GM21723 (cell line): ENCODE results near the gene CALHM6.

Experiments
- ATAC-seq: cut with Tn5 transposase; IDR thresholded peaks from one replicate; pipeline ENCODE4 v1.9.1; 2021; ENCODE audit warnings: mild to moderate bottlenecking, moderate library complexity; ENCODE audit not compliant: unreplicated experiment

The CALHM6 gene

DNA sequence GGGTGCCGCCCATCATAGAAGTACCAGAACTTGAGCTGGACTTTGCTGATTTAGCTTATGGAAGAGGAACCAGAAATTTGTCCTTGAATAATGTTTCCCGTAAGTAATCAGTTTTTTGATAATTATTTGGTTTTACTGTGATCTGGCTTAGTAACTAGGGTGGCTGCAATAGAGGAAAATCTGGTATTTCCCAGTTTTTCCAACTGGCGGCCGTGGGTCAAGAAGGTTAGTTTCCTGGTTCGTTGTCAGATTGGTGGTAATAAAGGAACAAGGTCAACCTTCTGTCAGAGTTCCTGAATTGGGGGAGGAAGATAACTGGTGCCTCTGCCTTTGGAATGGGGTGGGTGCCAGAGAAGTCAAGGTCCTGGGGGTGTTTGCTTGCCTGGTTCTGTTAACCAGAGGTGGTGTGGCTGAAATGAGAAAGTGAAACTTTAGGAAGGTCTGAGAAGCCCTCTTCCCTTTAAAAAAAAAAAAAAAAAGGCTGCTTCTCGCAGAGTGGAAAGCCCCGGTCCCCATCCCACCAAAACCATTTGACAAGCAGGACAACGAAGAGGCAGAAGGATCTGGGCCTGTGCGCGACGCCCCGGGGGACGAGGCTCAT lies at the start of gene CALHM6:
CALHM6 (plus strand) TSS at position 45 of the 601 bp plus-strand sequence; CDS start at position 600, 555 bp downstream.
- peak; percentile 1 for ATAC-seq

DNA sequence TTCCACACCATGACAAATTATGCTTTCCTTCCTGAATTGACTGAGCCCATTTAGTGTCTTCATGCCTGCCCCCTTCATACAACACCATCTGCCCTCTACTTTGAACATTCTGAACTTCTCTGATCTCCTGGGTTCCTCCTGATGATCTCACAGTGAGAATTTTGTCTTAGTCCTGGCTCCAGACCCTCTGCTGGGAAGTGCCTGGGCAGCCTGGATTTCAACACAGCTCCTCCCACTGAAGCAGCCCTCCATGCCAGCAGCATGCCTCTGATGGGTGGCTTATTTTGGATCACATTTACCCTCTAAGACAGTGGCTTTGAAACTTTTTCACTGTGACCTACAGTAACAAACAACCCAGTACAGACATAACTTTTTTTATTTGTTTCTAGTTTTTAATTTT lies 48.9 kb upstream of the CALHM6 start:
- no peak for ATAC-seq

DNA sequence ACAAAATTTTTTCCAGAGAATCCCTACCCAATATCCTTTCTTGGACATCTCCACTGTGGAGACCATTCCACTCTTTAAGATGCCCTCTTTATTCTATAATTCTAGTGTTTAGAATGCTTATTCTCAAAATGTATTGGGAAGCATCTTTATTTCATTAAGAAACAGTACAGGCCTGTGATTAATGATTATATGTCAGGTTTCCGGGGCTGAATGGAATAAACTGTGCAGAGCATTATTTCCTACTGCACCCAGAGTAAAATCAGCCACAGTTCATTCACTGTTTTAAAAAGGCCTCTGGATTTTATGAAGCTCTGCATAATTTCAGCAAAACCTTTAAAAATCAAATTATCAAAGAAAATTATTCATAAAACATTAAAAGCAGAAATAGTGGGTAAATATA lies 47.8 kb upstream of the CALHM6 start:
- no peak for ATAC-seq

GRCh38 chr6:116417661-116418060 lies 43.5 kb upstream of the CALHM6 start:
- ATAC-seq: no peak

- ATAC-seq: no peak
Measured at GRCh38 chr6:116419069-116419786, 41.9 kb upstream of the CALHM6 start.

DNA sequence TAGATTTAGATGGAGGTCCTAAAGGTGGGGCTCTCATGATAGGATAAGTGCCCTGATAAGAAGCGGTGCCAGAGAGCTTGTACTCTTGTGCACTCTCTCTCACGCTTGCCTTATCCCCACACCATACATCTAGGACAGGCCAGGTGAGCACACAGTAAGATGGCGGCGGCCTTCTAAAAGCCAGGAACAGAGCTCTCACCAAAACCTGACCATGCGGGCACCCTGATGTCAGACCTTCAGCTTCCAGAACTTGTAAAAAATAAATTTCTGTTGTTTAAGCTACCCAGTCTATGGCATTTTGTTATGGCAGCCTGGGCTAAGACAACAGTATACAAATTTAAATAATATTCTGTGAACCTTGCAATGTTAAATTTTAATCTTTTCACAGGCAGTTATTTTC lies 40.8 kb upstream of the CALHM6 start:
- no peak for ATAC-seq

DNA sequence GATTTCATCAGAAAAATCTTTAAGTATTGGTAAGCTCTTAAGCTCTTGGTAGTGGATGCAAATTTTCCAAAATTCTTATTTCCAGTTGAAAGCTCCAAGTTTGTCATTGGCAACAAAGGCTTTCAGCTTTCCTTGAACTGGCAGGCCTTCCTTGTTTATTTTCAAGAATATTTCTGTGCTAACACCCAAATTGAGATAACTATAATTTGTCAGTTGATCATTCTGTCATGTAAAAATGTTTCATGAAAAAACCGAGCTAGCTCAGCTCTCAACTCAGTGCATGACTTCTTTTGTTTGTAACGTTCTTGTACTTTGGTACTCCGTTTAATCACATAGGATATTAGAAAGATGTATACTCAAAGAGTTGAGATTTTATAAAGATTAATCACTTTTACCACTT lies 38.9 kb upstream of the CALHM6 start:
- no peak for ATAC-seq

DNA sequence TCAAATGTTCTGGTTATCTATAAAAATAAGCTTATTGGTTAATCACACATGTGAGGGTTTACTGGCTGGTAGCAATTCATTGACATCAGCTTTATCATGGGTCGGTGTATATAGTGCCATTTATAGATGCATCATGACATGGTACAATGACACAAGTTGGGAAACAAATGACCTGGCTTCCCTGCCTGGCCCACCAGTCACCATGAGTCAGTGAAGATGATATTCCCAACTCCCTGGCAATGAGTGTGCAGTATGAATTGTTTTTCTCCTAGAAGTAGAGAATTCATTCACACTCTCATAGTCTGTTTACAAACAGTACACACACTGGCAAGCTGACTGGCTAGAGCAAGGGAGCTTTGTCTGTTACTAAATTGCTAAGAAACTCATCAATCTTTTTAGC lies 37.2 kb upstream of the CALHM6 start:
- no peak for ATAC-seq

DNA sequence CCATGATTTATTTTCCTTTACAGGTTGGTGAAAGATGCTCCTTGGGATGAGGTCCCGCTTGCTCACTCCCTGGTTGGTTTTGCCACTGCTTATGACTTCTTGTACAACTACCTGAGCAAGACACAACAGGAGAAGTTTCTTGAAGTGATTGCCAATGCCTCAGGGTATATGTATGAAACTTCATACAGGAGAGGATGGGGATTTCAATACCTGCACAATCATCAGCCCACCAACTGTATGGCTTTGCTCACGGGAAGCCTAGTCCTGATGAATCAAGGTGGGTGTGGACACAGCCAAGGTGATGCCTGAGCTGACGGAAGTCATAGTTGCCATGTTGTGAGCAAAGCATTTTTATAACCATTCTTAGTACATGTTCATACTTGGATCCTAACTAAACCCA lies 34.6 kb upstream of the CALHM6 start:
- no peak for ATAC-seq

GRCh38 chr6:116429111-116429510 lies 32.1 kb upstream of the CALHM6 start:
- ATAC-seq: no peak

GRCh38 chr6:116430860-116431259 lies 30.3 kb upstream of the CALHM6 start:
- ATAC-seq: no peak

DNA sequence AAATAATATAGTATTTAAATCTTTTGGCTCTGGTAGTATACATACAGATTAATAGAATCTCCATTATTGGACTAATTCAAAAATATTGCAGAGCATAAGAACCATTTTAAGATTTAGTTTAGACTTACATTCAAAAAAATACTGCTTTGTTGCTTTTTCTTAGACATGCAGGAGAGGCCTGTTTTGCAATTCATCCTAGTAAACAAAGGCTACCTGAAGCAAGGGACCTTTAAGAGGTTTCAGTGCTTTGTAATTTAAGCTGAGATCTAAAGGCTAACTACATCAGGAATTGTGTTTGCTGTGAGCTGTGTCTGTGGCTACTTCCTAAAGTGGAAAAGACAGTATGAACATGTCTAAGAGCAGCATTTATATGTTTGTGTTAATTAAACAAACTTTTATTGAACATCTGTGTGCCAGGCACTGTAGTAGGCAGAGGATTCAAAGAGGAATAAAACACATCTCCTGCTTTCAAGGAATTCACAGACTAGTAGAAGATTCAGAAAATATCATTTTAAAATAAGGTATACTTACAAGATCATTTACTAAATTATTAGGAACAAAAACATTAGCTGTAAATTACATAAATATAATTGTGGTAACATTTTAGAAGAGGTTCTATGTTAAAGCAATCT lies 29.1 kb upstream of the CALHM6 start:
- ATAC-seq: no peak

DNA sequence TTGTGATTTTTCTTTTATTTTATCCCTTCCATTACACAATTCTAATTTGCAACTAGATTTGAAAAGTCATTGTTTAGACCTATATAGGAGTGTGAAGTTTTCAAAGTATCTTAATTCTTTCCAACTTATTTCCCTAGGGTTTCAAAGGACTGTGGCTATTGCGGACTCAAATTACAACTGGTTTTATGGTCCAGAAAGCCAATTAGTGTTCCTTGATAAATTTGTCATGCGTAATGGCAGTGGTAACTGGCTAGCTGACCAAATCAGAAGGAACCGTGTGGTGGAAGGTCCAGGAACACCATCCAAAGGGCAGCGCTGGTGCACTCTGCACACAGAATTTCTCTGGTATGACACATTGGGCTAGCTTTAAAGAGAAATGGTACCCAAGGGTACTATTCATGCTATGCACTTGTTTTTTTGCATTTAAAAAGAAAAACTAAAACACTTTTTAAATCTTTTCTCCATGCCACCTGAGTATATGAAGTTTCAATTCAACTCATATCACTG lies 27.9 kb upstream of the CALHM6 start:
- ATAC-seq: no peak

- no peak for ATAC-seq
Measured at GRCh38 chr6:116434056-116434725, 27.0 kb upstream of the CALHM6 start.

DNA sequence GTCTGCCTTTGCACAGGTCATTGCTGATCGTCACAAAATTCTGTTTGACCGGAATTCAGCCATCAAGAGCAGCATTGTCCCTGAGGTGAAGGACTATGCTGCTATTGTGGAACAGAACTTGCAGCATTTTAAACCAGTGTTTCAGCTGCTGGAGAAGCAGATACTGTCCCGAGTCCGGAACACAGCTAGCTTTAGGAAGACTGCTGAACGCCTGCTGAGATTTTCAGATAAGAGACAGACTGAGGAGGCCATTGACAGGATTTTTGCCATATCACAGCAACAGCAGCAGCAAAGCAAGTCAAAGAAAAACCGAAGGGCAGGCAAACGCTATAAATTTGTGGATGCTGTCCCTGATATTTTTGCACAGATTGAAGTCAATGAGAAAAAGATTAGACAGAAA lies 24.6 kb upstream of the CALHM6 start:
- no peak for ATAC-seq

GRCh38 chr6:116437656-116438055 lies 23.5 kb upstream of the CALHM6 start:
- ATAC-seq: no peak

GRCh38 chr6:116438590-116439448 lies 22.4 kb upstream of the CALHM6 start:
- ATAC-seq: no peak

- no peak for ATAC-seq
Measured at GRCh38 chr6:116439522-116440051, 21.6 kb upstream of the CALHM6 start.

DNA sequence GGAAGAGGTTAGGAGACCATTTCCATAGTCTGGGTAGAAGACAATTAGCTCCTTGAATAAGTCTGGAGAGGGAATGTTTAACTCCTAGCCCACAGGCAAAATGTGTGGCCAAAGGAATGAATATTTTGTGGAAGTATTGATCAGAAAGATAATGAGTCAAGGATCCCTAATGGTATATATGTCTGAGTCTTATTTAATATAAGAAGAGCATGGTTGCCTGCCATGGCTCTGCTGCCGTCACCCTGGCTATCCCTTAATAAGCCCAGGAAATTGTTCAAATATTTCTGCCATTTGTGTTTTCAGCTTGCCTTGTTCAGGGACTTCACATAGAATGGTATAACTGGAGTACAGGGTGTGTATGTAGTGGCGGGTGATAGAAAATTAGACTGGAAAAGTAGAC lies 18.1 kb upstream of the CALHM6 start:
- no peak for ATAC-seq

GRCh38 chr6:116444092-116444491 lies 17.1 kb upstream of the CALHM6 start:
- ATAC-seq: peak; percentile 71
